HL-60 (cell line): Measurements from ENCODE around the gene HMGXB4.

Experiments used
- CTCF ChIP-seq: IDR thresholded peaks from one replicate; pipeline ENCODE4 v1.5.1; 2011; ENCODE audit warnings: low read length, control low read depth, inconsistent platforms; ENCODE audit not compliant: insufficient read depth
- GABPA ChIP-seq: IDR thresholded peaks from 2 replicates; pipeline ENCODE4 v1.6.1; 2012; ENCODE audit warnings: low read depth
- POLR2AphosphoS5 ChIP-seq: IDR thresholded peaks from 2 replicates; pipeline ENCODE4 v1.6.1; 2012; ENCODE audit warnings: low read depth
- REST ChIP-seq: IDR thresholded peaks from 2 replicates; pipeline ENCODE4 v1.6.1; 2012; ENCODE audit warnings: low read depth; ENCODE audit not compliant: insufficient replicate concordance

- TF ChIP-seq CTCF, result no peak
- no peak for TF ChIP-seq REST
- no peak for TF ChIP-seq POLR2AphosphoS5
- TF ChIP-seq GABPA, result no peak
Observed at GRCh38 chr22:35325209-35325608, 67.9 kb downstream of the HMGXB4 start.
